GM19397 (cell line): ENCODE measurements around the gene DIPK2A.

Experiments
- ATAC-seq: cut with Tn5 transposase; IDR thresholded peaks from one replicate; pipeline ENCODE4 v1.9.1; 2021; ENCODE audit warnings: mild to moderate bottlenecking, moderate library complexity; ENCODE audit not compliant: unreplicated experiment

Gene DIPK2A

GRCh38 chr3:143971359-143972154, at the start of gene DIPK2A:
Gene DIPK2A, plus strand, starts transcription at chr3:143971823. Its CDS starts 510 bp downstream, at chr3:143972333.
- peak; percentile 55 for ATAC-seq

- ATAC-seq, result peak; percentile 61
Observed at GRCh38 chr3:143924522-143925285, 46.9 kb upstream of the DIPK2A start.

GRCh38 chr3:143928056-143928455, 43.6 kb upstream of the DIPK2A start:
- ATAC-seq, result no peak

GRCh38 chr3:143928541-143929255, 42.9 kb upstream of the DIPK2A start:
- no peak for ATAC-seq

GRCh38 chr3:143934791-143935190, 36.8 kb upstream of the DIPK2A start:
- ATAC-seq, result no peak

GRCh38 chr3:143935678-143936077, 35.9 kb upstream of the DIPK2A start:
- ATAC-seq, result no peak

GRCh38 chr3:143950810-143951209, 20.8 kb upstream of the DIPK2A start:
- no peak for ATAC-seq

GRCh38 chr3:143951351-143951971, 20.2 kb upstream of the DIPK2A start:
- ATAC-seq, result no peak

GRCh38 chr3:143952569-143953072, 19.0 kb upstream of the DIPK2A start:
- no peak for ATAC-seq

GRCh38 chr3:143955113-143955512, 16.5 kb upstream of the DIPK2A start:
- no peak for ATAC-seq

- no peak for ATAC-seq
Observed at GRCh38 chr3:143956838-143957237, 14.8 kb upstream of the DIPK2A start.

- no peak for ATAC-seq
Observed at GRCh38 chr3:143957453-143957852, 14.2 kb upstream of the DIPK2A start.

GRCh38 chr3:143958966-143959365, 12.7 kb upstream of the DIPK2A start:
- no peak for ATAC-seq

- no peak for ATAC-seq
Observed at GRCh38 chr3:143961342-143961741, 10.3 kb upstream of the DIPK2A start.

GRCh38 chr3:143963946-143964345, 7.7 kb upstream of the DIPK2A start:
- ATAC-seq, result no peak

GRCh38 chr3:143970773-143971358, 757 bp upstream of the DIPK2A start:
- ATAC-seq, result peak; percentile 17

GRCh38 chr3:143972155-143972504, 507 bp downstream of the DIPK2A start:
- ATAC-seq, result no peak

GRCh38 chr3:143972505-143973258, 1.1 kb downstream of the DIPK2A start:
- ATAC-seq, result peak; percentile 36

- no peak for ATAC-seq
Observed at GRCh38 chr3:143973259-143974021, 1.8 kb downstream of the DIPK2A start.
